Breast epithelium (tissue), 3 donors: ENCODE measurements around the gene NEK8.

ENCODE experiments used
- CTCF ChIP-seq, 3 donors: fragments of 450-650 bp; IDR thresholded peaks; one replicate each; pipeline ENCODE4 v1.5.1; 2016 to 2017; ENCODE audit warnings: antibody characterized with exemption in 3 of 3, mild to moderate bottlenecking in 3 of 3, moderate library complexity in 3 of 3
- POLR2A ChIP-seq: fragments of 450-650 bp; IDR thresholded peaks from one replicate; pipeline ENCODE4 v1.6.1; 2016; ENCODE audit warnings: antibody characterized with exemption, mild to moderate bottlenecking, moderate library complexity

GRCh38 chr17:28765038-28765437 is 36.5 kb downstream of the NEK8 start:
- TF ChIP-seq CTCF (IDR thresholded peaks at IDR 0.05) (no peak), POLR2A (no peak)
